Panc1 (cell line): Measurements from ENCODE around the gene PLD1. TPM values are rescaled to one million over a fixed set of nuclear protein-coding genes. Genes with fewer than 3 reads are reported as not detected.

Experiments
- ATAC-seq: fragments of 200-7000 bp; cut with Tn5 transposase; 2 replicates; pipeline ENCODE4 v1.9.1; 2020; ENCODE audit warnings: mild to moderate bottlenecking, moderate library complexity
- BruUV-seq: library from RNA; stranded (reverse); fragments of 400-500 nt; replicated peaks from 2 replicates; lab custom pipeline; 2021; lab: Mats Ljungman, UMichigan
- CTCF ChIA-PET: fragments of 300-600 bp; sonication (Branson Sonifier 250); formaldehyde crosslinking; loops from one replicate; lab custom pipeline; 2022; ENCODE audit warnings: antibody characterized with exemption; lab: Charles Lee
- POLR2A ChIA-PET: fragments of 300-600 bp; sonication (Branson Sonifier 250); formaldehyde crosslinking; loops from one replicate; lab custom pipeline; 2022; ENCODE audit warnings: antibody characterized with exemption; lab: Charles Lee
- DNase-seq: peaks from one replicate; pipeline ENCODE4 v3.0.0-alpha.2; 2010; ENCODE audit warnings: low read depth, low spot score
- H3K27ac ChIP-seq: 2 replicates; pipeline ENCODE4 v1.5.1; 2011; ENCODE audit warnings: mild to moderate bottlenecking, low read length, inconsistent platforms
- H3K27me3 ChIP-seq: fragments of 200-500 bp; sonication (Bioruptor generic); 2 replicates; pipeline ENCODE4 v1.6.0; 2014; ENCODE audit warnings: low read length, inconsistent platforms; ENCODE audit not compliant: control insufficient read depth, insufficient read depth
- H3K36me3 ChIP-seq: fragments of 200-500 bp; sonication (Bioruptor generic); 2 replicates; pipeline ENCODE4 v1.5.1; 2014; ENCODE audit warnings: inconsistent platforms, mild to moderate bottlenecking, low read length, moderate library complexity; ENCODE audit not compliant: control insufficient read depth, insufficient read depth
- H3K4me1 ChIP-seq: 2 replicates; pipeline ENCODE4 v1.5.1; 2011; ENCODE audit warnings: inconsistent platforms, mild to moderate bottlenecking, low read length, moderate library complexity; ENCODE audit not compliant: control insufficient read depth, insufficient read depth
- H3K4me3 ChIP-seq, 2 experiments: 2 replicates each; pipeline ENCODE4 v1.5.1; 2011 to 2012; ENCODE audit warnings: low read depth in 2 of 2, low read length in 2 of 2, mild to moderate bottlenecking in 2 of 2, inconsistent platforms in 1 of 2, moderate library complexity in 1 of 2
- H3K9me3 ChIP-seq: fragments of 200-500 bp; sonication (Bioruptor generic); 2 replicates; pipeline ENCODE4 v1.5.1; 2014; ENCODE audit warnings: low read depth, mild to moderate bottlenecking, inconsistent platforms, low read length, moderate library complexity; ENCODE audit not compliant: control insufficient read depth, insufficient read depth
- CTCF ChIP-seq: fragments of 450-650 bp; IDR thresholded peaks from 2 replicates; pipeline ENCODE4 v1.5.1; 2017; ENCODE audit warnings: mild to moderate bottlenecking
- POLR2AphosphoS5 ChIP-seq: IDR thresholded peaks from 2 replicates; pipeline ENCODE4 v1.6.1; 2012; ENCODE audit warnings: mild to moderate bottlenecking, low read depth, low read length, moderate library complexity
- SIN3A ChIP-seq: IDR thresholded peaks from 2 replicates; pipeline ENCODE4 v1.6.1; 2012; ENCODE audit warnings: low read depth, mild to moderate bottlenecking, low read length, moderate library complexity, borderline replicate concordance; ENCODE audit not compliant: insufficient read depth
- TCF7L2 ChIP-seq: IDR thresholded peaks from 2 replicates; pipeline ENCODE4 v1.6.1; 2011; ENCODE audit warnings: mild to moderate bottlenecking, low read depth, low read length, inconsistent platforms
- in situ Hi-C: cut with HindIII; loops from 2 replicates; pipeline ENCODE4 v1.10.0; 2016; ENCODE audit warnings: low sequenced_read_pairs, low pct_unique_long_range_greater_than_20kb
- intact Hi-C: fragments of 100-400 bp; cut with micrococcal nuclease; formaldehyde crosslinking; loops from one replicate; pipeline ENCODE4 v1.10.0; 2022; ENCODE audit not compliant: unreplicated experiment
- total RNA-seq: library from RNA; stranded (reverse); gene quantifications from one replicate; pipeline ENCODE4 v1.2.1, GENCODE V29; 2021; ENCODE audit not compliant: unreplicated experiment
- TF ChIP-seq, protein P1 (sequence below), 2 experiments: IDR thresholded peaks; 2 replicates each; pipeline ENCODE4 v1.6.1; 2011 to 2012; ENCODE audit warnings: low read depth in 2 of 2, control low read depth in 1 of 2, low read length in 1 of 2, mild to moderate bottlenecking in 1 of 2, moderate library complexity in 1 of 2; ENCODE audit not compliant: insufficient read depth in 1 of 2

PLD1 gene
- total RNA-seq, 1 experiment from 2014 or later, result 20.6 TPM

DNA sequence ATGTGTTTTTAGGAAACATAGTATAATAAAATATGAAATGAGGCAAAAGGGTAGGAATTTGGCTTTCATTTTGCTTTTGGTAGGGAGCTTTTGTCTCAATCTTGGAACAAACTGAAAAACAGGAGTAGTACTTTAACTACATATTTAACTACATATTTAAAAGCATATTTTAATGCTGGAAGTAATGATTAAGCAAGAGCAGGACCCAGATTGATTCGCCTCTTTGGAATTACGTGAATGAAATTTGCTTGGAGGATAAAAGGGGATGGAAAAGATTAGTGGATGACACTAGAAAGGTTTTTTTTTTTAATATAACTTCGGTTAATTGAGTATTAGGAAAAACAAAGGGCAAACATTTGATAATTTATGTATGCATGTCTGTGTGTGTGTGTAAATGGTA, 21.7 kb upstream of the PLD1 start:
- CTCF ChIA-PET, result no interaction called here

GRCh38 chr3:171830518-171830875, 20.2 kb upstream of the PLD1 start:
- in situ Hi-C loops, result no loop called here
- Histone ChIP-seq H3K4me1 (peaks cover 23% of the 10 kb centered on the region), H3K27me3 (no peaks in the 10 kb centered on the region), H3K27ac (no peak overlapping the region; the same call in 1 of the 2 replicates), H3K9me3 (no peaks in the 10 kb centered on the region), H3K4me3 (no peak overlapping the region), H3K36me3 (no peaks in the 10 kb centered on the region)
- no peak for TF ChIP-seq POLR2AphosphoS5
- no peak for TF ChIP-seq TCF7L2
- TF ChIP-seq, protein P1, sequence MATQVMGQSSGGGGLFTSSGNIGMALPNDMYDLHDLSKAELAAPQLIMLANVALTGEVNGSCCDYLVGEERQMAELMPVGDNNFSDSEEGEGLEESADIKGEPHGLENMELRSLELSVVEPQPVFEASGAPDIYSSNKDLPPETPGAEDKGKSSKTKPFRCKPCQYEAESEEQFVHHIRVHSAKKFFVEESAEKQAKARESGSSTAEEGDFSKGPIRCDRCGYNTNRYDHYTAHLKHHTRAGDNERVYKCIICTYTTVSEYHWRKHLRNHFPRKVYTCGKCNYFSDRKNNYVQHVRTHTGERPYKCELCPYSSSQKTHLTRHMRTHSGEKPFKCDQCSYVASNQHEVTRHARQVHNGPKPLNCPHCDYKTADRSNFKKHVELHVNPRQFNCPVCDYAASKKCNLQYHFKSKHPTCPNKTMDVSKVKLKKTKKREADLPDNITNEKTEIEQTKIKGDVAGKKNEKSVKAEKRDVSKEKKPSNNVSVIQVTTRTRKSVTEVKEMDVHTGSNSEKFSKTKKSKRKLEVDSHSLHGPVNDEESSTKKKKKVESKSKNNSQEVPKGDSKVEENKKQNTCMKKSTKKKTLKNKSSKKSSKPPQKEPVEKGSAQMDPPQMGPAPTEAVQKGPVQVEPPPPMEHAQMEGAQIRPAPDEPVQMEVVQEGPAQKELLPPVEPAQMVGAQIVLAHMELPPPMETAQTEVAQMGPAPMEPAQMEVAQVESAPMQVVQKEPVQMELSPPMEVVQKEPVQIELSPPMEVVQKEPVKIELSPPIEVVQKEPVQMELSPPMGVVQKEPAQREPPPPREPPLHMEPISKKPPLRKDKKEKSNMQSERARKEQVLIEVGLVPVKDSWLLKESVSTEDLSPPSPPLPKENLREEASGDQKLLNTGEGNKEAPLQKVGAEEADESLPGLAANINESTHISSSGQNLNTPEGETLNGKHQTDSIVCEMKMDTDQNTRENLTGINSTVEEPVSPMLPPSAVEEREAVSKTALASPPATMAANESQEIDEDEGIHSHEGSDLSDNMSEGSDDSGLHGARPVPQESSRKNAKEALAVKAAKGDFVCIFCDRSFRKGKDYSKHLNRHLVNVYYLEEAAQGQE (IDR thresholded peaks at IDR 0.05; ENCODE audit: insufficient read depth in 1 of 2, low read depth in 2 of 2, low read length in 1 of 2), result no peak
- no peak for TF ChIP-seq CTCF
- no peak for TF ChIP-seq SIN3A
- ChIA-PET POLR2A (interaction anchor here (0.7 kb wide), 1 partner anchor 141 kb away, joined by 3 read pairs; no protein-coding TSS in a partner anchor), CTCF (interaction anchor here (0.6 to 2.9 kb wide), 7 partner anchors 19 to 352 kb away, joined by 3 to 11 read pairs (median 6); no protein-coding TSS in a partner anchor)
- no peak for DNase-seq
- ATAC-seq, result no peak
- intact Hi-C loops, result loop anchor here (5.0 to 10.0 kb wide), 3 partner anchors 58 to 646 kb away; no protein-coding TSS in a partner anchor
- BruUV-seq, result no TSS peak

More for the DNA sequence above, 21.7 kb upstream of the PLD1 start:
- POLR2A ChIA-PET, result no interaction called here
- Histone ChIP-seq H3K9me3 (no peaks in the 10 kb centered on the region), H3K27ac (no peak overlapping the region), H3K36me3 (no peaks in the 10 kb centered on the region), H3K4me1 (peaks cover 21% of the 10 kb centered on the region), H3K4me3 (no peak overlapping the region), H3K27me3 (no peaks in the 10 kb centered on the region)
- ATAC-seq (no peak), DNase-seq (no peak)
- TF ChIP-seq POLR2AphosphoS5 (no peak), SIN3A (no peak), CTCF (no peak), TCF7L2 (no peak)
- TF ChIP-seq, protein P1 (IDR thresholded peaks at IDR 0.05; ENCODE audit: insufficient read depth in 1 of 2, low read depth in 2 of 2, low read length in 1 of 2), result no peak
- no TSS peak for BruUV-seq
- intact Hi-C loops (loop anchor here (5.0 to 10.0 kb wide), 3 partner anchors 60 to 647 kb away; no protein-coding TSS in a partner anchor), in situ Hi-C loops (no loop called here)
